Measurements from ENCODE around the gene SGO1. TPM values are rescaled to one million over a fixed set of nuclear protein-coding genes. Genes with fewer than 3 reads are reported as not detected.

The SGO1 gene
- total RNA-seq, 1 experiment from 2014 or later, result 10.8 TPM

GRCh38 chr3:20121088-20121487 is 64.9 kb downstream of the SGO1 start:
- in situ Hi-C loops (cut with HindIII; ENCODE audit: low pct_unique_long_range_greater_than_20kb, low sequenced_read_pairs), result no loop called here
- no peak for DNase-seq (ENCODE audit: low read depth)

Other genes starting within 250 kb of the SGO1 start
- gene RAB5A, start 239.1 kb downstream of the SGO1 start, total RNA-seq (2014; rRNA removed; shearing (Covaris generic); ENCODE audit: low replicate concordance), result 28.4 and 34.8 TPM in 2 replicates
- not detected in 2 replicates for gene PP2D1, start 173.9 kb downstream of the SGO1 start, total RNA-seq (2014; rRNA removed; shearing (Covaris generic); ENCODE audit: low replicate concordance)
- gene KAT2B, start 145.8 kb downstream of the SGO1 start, total RNA-seq (2014; rRNA removed; shearing (Covaris generic); ENCODE audit: low replicate concordance), result 0.57 TPM in 1 of 2 replicates, not detected in the other

All from Caki2 (cell line).